Skin of body (tissue), 2 donors: ENCODE measurements around the gene ADAMTSL4. TPM values are rescaled to one million over a fixed set of nuclear protein-coding genes. Genes with fewer than 3 reads are reported as not detected.

Source experiments
- DNase-seq: peaks from one replicate; lab custom pipeline; 2025; lab: John Stamatoyannopoulos, UW
- total RNA-seq: library from RNA; depleted of rRNA; stranded (reverse); fragments of >200 nt; gene quantifications from one replicate; pipeline ENCODE4 v1.2.3, GENCODE V29; 2014

The ADAMTSL4 gene
- total RNA-seq: 22.1 TPM

DNA sequence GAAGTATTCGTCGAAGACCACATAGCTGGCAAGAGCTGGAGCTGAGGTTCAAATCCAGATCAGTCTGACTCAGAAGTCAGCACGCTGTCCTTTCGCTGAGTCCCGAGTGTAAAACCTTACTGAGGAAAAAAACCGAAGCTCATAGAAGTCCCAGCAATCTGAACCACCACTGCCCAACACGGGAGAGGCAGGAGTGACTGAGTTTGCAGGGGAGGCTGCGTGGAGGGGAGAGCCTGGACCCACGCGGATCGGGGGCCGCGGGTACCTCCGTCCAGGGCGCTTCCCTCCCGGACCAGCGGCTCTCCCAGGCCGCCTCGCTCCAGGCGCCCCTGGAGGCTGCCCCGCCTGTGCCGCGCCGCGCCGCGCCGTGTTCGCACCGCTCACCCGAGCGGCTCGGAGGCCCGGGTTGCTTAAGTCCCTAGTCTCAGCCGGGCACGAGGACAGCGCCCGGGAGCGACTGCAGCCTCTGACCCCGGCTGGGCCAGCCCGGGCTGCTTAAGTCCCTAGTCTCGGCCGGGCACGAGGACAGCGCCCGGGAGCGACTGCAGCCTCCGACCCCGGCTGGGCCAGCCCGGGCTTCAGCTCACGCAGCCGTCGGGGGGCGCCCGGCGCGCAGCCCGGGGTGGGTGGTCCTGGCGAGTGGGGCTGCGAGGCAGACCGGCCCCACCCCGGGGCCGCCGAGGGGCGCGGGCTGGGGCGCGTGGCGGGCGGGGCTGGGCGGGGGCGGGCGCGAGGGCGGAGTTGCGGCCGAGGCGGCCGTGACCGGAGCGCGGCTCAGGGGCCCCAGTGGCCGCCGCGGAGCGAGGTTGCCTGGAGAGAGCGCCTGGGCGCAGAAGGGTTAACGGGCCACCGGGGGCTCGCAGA is at the start of gene ADAMTSL4:
Gene ADAMTSL4, plus strand, starts transcription at position 777 of the 864 bp plus-strand sequence. CDS start 2,881 bp downstream, outside the sequence.
- peak; percentile 47 for DNase-seq

- no peak for DNase-seq
Measured at GRCh38 chr1:150505431-150505830, 43.8 kb upstream of the ADAMTSL4 start.

DNA sequence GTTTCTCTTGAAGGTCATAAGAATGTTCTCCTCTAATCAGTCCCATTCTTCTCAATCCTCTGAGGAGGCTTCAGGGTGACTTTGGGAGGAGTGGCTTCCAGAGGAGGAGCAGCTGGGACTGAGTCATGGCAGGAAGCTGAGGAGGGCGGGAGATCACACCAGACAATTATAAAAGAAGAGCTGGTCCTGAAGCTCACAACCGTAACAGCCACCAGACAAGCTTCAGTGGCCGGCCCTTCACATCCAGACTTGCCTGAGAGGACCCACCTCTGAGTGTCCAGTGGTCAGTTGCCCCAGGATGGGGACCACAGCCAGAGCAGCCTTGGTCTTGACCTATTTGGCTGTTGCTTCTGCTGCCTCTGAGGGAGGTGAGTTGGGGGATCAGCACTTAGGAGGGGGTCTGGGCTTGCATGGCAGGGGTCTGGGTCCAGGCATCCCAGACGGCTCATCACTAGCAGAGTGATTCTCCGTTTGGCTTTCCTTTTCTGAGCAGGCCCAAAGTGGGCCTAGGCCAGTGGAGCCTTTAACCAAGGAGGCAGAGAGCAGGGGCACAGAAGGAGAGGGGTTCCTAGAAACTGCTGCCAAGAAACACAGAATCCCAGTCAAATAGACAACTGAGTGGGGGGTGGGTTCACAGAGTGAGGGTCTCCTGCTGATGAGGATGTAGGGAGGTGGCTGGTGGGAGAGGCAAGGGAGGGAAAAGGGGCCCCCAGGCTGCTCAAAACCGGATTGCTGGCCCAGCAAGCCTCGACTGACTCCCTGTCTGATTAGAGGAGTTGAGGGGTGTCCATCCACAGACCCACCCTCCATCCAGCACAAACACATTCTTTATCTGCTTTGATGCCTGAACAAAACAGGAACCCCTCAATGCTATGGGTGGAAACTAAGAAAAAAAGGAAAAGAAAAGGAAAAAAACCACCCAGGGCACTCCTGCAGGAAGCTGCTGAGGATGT is 41.0 kb upstream of the ADAMTSL4 start, which contains the start of gene ECM1:
Gene ECM1, plus strand, starts transcription at position 198 of the 953 bp plus-strand sequence. Its CDS starts 101 bp downstream, at position 299.
- DNase-seq: peak; percentile 31

GRCh38 chr1:150508982-150509381 is 40.2 kb upstream of the ADAMTSL4 start:
- DNase-seq: no peak

GRCh38 chr1:150511551-150511950 is 37.7 kb upstream of the ADAMTSL4 start:
- DNase-seq: no peak

GRCh38 chr1:150511985-150512660 is 37.1 kb upstream of the ADAMTSL4 start:
- DNase-seq: no peak

- DNase-seq: no peak
Measured at GRCh38 chr1:150512846-150513245, 36.4 kb upstream of the ADAMTSL4 start.

GRCh38 chr1:150513351-150513791 is 35.8 kb upstream of the ADAMTSL4 start:
- peak; percentile 7 for DNase-seq

- no peak for DNase-seq
Measured at GRCh38 chr1:150514260-150514659, 34.9 kb upstream of the ADAMTSL4 start.

GRCh38 chr1:150514913-150515327 is 34.3 kb upstream of the ADAMTSL4 start:
- no peak for DNase-seq

DNA sequence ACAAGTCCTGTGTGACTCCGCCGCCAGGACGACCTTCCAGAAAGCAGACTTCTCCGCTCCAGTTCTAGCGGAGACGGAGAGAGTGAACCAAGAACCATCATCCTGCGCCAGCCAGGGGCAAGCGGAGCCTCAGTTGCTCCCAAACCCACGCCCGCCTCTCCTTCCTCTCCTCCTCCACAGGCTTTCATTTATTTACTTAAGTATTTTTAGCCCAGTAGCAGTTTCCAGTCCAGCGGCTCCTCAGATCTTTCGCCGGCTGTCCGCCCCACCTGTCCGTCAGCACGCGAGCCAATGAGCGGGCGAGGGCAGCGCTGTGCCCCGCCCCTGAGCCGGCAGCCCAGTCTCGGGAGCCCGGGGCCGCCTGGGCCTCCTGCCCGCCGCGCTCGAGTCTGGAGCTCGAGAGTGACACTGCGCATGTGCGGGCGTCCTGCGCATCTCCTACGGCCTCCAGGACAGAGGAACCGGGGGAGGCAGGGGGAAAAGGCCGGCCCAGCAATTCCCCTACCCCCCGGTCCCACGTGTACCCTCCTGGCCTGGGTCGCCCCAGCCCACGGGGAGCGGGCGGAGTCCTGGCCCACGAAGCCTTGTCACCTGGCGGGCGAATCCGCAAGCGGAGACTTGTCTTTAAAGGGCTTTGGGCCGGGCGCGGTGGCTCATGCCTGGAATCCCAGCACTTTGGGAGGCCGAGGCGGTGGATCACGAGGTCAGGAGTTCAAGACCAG is 33.7 kb upstream of the ADAMTSL4 start, which contains the start of gene FALEC:
Gene FALEC, plus strand, starts transcription at position 425 of the 722 bp plus-strand sequence.
- DNase-seq: peak; percentile 81

- no peak for DNase-seq
Measured at GRCh38 chr1:150516050-150516591, 33.1 kb upstream of the ADAMTSL4 start.

- no peak for DNase-seq
Measured at GRCh38 chr1:150516616-150517015, 32.6 kb upstream of the ADAMTSL4 start.

DNA sequence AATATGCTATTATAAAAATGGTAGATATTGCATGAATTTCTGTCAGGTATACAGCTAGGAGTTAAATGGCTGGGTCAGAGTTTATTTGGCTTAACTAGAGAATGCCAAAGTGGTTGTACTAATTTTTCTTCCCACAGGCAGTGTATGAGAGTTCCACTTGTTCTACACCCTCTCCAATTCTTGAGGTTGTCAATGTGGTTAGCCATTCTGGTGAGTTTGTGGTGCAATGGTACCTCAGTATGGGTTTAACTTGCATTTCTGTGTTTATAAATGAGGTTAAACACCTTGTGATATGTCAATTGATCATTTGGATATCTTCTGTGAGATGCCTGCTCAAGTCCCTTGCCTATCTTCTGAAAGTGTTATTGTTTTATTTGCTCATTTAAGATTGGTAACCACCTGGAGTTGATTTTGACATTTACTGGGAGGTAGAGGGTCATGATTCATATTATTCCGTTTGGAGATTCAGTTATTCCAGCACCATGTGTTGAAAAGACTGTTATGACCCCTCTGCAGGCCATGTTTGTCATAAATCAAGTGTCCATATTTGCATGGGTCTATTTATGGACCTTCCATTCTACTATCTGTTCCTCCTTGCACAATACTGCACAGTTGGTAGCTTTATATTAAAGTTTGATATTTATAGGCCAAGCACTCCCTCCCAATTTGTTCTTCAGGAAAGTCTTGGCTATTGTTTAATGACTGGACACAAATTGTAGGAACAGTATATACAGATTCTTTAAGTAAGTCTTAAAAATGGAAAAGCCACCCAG is 27.8 kb upstream of the ADAMTSL4 start:
- no peak for DNase-seq

GRCh38 chr1:150525348-150525747 is 23.9 kb upstream of the ADAMTSL4 start:
- no peak for DNase-seq

- no peak for DNase-seq
Measured at GRCh38 chr1:150528196-150528595, 21.0 kb upstream of the ADAMTSL4 start.

GRCh38 chr1:150529017-150529416 is 20.2 kb upstream of the ADAMTSL4 start:
- peak; percentile 22 for DNase-seq

GRCh38 chr1:150530491-150531159 is 18.6 kb upstream of the ADAMTSL4 start:
- no peak for DNase-seq

DNA sequence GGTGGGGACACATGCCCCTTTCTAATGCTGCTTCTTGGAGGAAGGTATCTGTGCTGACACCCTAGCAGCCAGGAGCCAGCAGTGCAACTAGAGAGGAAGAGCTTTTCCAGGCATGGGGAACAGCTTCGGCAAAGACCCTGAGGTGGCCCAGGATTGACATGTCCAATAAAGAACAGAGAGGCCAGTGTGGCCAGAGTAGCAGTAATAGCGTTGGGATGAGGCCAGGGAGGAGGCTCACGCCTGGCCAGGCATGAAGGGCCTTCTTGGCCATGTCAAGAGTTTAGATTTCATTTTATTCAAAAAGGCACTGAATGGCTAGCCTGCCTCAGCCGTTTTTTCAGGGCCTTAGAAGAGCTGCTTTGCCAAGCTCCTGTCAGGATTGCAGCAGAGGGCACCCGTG is 16.3 kb upstream of the ADAMTSL4 start:
- no peak for DNase-seq
